Measurements from ENCODE around the gene MYH16. TPM values are rescaled to one million over a fixed set of nuclear protein-coding genes. Genes with fewer than 3 reads are reported as not detected.
"Not testable (repeated sequence)": the region's sequence is repeated elsewhere in the genome, so short reads cannot be mapped to it uniquely, and the experiment has no call there.

The MYH16 gene
- total RNA-seq, result not detected
- long read RNA-seq, result 0 reads

- ATAC-seq (no peak), DNase-seq (ENCODE audit: missing footprints) (no peak)
- intact Hi-C loops (cut with DNase I), result no loop called here
Measured at GRCh38 chr7:99272476-99273045, at the start of gene MYH16. Gene MYH16, plus strand, starts transcription at chr7:99272839.

- intact Hi-C loops (cut with DNase I); ATAC-seq; DNase-seq (ENCODE audit: missing footprints): not testable (repeated sequence)
Measured at GRCh38 chr7:99224263-99224898, 48.3 kb upstream of the MYH16 start.

GRCh38 chr7:99224899-99225265 is 47.8 kb upstream of the MYH16 start:
- ATAC-seq, result no peak
- DNase-seq (ENCODE audit: missing footprints), result no peak
- intact Hi-C loops (cut with DNase I), result no loop called here

- no peak for ATAC-seq
- intact Hi-C loops (cut with DNase I), result no loop called here
- no peak for DNase-seq (ENCODE audit: missing footprints)
Measured at GRCh38 chr7:99229234-99229633, 43.4 kb upstream of the MYH16 start.

GRCh38 chr7:99232082-99232770 is 40.4 kb upstream of the MYH16 start:
- intact Hi-C loops (cut with DNase I), result no loop called here
- no peak for DNase-seq (ENCODE audit: missing footprints)
- no peak for ATAC-seq

DNA sequence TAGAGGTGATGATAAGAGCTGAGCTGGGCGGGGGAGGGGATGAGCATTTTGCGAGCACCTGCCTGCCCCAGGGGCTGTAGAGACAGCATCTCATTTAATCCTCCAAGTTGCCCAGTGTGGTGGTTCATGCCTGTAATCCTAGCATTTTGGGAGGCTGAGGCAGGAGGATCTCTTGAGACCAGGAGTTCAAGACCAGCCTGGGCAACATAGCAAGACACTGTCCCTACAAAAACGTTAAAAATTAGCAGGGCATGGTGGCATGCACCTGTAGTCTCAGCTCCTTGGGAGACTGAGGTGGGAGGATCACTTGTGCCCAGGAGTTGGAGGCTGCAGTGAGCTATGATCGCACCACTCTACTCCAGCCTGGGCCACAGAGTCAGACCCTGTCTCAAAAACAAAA is 39.7 kb upstream of the MYH16 start:
- ATAC-seq; intact Hi-C loops (cut with DNase I); DNase-seq (ENCODE audit: missing footprints): not testable (repeated sequence)

GRCh38 chr7:99234185-99234584 is 38.5 kb upstream of the MYH16 start:
- ATAC-seq, result no peak
- no peak for DNase-seq (ENCODE audit: missing footprints)
- intact Hi-C loops (cut with DNase I), result no loop called here

DNA sequence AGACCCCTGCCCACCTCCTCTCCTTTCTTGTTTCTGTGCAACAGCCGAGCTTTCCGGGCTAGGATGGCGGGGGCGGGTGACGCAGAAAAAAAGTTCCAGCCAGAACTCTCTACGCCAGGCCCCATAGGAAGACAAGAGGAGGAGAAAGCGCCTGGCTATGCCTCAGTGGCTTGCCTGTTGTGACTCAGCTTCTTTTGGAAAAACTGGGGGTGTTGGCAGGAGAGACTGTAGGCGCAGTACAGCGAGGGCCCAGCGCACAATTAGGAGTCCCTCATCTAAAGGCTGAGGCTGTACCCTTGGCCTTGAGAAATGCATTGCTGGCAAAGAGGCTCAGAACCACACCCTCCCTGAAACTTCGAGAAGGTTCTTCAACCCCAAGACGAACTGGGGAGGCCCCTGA is 36.7 kb upstream of the MYH16 start:
- DNase-seq (ENCODE audit: missing footprints), result no peak
- no peak for ATAC-seq
- intact Hi-C loops (cut with DNase I), result no loop called here

- intact Hi-C loops (cut with DNase I); ATAC-seq; DNase-seq (ENCODE audit: missing footprints): not testable (repeated sequence)
Measured at GRCh38 chr7:99237876-99238275, 34.8 kb upstream of the MYH16 start.

DNA sequence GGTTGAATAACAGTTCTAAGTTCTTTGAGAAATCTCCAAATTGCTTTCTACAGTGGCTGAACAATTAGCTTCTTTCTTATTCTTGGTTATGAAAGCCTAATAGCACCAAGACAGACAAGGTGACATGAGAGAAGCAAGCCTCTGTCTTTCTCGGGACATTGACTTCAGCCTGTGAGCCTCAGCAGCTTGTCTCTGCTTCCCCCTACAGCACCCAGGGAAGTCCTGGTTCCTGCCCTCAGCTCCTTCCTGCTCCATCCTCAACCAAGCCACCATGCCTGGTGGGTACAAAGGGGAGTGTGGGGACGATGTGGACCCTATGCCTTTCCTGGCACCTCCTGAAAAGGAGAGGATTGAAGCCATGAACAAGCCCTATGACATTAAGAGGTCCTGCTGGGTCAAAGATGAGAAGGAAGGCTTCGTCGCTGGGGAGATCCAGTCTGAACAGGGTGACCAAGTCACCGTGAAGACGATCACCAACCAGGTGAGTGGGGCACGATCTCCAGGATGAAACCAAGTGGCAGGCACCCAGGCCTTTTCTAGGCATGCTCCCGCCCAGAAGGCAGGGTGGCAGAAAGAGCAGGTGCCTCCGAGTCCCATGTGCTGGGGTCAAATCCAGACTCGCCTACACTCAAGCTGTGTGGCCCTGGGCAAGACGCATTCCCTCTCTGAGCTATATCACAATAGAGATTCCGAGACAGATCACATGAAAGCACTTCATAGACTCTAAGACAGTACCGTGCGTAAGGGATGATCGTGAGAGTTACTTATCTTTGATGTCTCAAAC is 33.9 kb upstream of the MYH16 start:
- DNase-seq (ENCODE audit: missing footprints), result no peak

GRCh38 chr7:99242682-99243081 is 30.0 kb upstream of the MYH16 start:
- intact Hi-C loops (cut with DNase I), result no loop called here
- DNase-seq (ENCODE audit: missing footprints) (no peak), ATAC-seq (no peak)

More for the DNA sequence above, 33.9 kb upstream of the MYH16 start:
- ATAC-seq, result no peak
- intact Hi-C loops (cut with DNase I), result no loop called here

- no peak for DNase-seq (ENCODE audit: missing footprints)
- no peak for ATAC-seq
- intact Hi-C loops (cut with DNase I), result no loop called here
Measured at GRCh38 chr7:99243751-99244337, 28.8 kb upstream of the MYH16 start.

GRCh38 chr7:99244939-99245338 is 27.7 kb upstream of the MYH16 start:
- DNase-seq (ENCODE audit: missing footprints), result no peak
- no peak for ATAC-seq
- intact Hi-C loops (cut with DNase I), result no loop called here

DNA sequence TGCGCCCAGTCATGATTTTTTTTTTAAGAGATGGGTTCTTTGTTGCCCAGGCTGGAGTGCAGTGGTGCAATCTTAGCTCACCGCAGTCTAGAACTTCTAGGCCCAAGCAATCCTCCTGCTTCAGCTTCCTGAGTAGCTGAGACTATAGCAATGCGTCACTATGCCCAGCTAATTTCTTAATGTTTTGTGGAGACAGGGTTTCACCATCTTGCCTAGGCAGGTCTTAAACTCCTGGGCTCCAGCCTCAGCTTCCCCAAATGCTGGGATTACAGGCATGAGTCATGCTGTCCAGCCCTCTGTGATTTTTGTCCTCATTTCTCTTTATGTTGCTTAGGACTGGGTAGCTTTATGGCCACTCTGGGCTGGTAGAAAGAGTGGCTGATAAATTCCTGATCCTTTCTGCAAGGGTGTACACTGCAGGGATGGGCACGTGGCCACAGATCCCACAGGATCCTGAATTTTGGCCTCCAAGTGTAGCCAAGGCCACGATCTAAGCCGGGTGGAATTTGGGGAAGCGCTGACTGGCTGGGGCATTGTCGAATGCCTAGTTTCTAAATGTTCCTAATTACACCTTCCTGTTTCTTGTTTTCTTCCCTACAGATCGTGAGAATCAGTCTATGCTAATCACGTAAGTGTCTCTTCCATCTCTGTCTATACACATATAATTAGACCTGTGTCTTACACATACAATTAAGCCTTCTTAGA is 24.1 kb upstream of the MYH16 start:
- no peak for ATAC-seq
- DNase-seq (ENCODE audit: missing footprints), result no peak
- intact Hi-C loops (cut with DNase I), result no loop called here

GRCh38 chr7:99249985-99250575 is 22.6 kb upstream of the MYH16 start:
- DNase-seq (ENCODE audit: missing footprints), result no peak
- intact Hi-C loops (cut with DNase I), result no loop called here

DNA sequence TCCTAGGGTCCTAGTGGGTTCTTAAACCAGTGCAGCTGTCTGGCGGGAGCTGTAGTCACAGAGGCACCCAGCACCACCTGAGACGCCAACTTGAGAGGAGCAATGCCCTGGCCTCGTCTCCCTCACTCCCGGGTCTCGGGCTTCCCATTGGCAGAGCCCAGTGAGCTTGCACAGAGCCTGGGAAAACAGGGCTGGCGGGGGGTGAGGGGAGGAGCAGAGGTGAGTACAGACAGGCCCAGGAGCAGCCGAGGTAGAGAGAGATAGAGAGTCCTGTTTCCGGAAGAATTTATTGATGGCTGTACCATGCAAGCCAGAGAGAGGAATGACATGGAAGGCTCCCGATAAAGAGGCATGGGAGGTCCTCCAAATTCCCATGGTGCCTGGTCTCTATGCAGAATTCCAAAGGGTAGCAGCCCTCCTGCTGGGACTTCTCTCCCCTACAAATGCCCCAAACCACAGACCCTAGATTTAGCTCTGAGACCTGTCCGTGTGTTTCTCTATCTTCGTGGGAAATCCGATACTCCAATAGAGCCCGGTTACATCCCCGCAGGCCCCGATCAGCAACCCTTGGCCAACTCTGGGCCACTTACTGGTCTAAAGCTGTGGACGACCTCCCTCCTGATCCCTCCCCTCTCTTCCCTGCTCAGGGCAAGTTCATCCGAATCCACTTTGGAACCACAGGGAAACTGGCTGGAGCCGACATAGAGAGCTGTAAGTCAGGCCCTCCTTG is 20.3 kb upstream of the MYH16 start:
- ATAC-seq (no peak), DNase-seq (ENCODE audit: missing footprints) (no peak)
- intact Hi-C loops (cut with DNase I), result no loop called here

More at GRCh38 chr7:99249985-99250575, 22.6 kb upstream of the MYH16 start:
- ATAC-seq, result no peak

- ATAC-seq (no peak), DNase-seq (ENCODE audit: missing footprints) (no peak)
- intact Hi-C loops (cut with DNase I), result no loop called here
Measured at GRCh38 chr7:99253369-99253768, 19.3 kb upstream of the MYH16 start.

DNA sequence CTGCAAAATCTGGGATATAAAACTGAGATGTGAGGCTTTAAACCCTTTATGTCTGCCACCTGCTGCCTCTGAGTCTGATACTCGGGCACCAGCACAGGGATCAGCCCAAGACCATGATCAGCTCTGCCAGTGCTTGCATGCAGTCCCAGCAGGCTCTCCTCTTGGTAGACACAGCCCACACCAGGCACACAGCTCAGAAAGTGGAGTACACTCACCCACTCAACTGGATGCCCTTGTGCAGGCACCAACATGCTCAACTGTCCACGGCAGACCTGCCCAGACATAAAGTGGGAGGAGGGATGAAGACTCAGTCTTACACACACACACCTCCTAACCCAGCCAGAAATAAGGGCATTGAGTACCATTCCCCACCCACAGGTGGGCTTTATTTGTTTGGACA is 18.2 kb upstream of the MYH16 start:
- intact Hi-C loops (cut with DNase I), result no loop called here
- no peak for ATAC-seq

More for the DNA sequence above, 18.2 kb upstream of the MYH16 start:
- DNase-seq (ENCODE audit: missing footprints), result no peak

All from Right ventricle myocardium inferior (tissue), 1 donor.